IMR-90 (cell line): ENCODE results near the gene ZNF556.

Experiments used
- CEBPB ChIP-seq: IDR thresholded peaks from 2 replicates; pipeline ENCODE4 v1.6.1; 2012; ENCODE audit warnings: low read depth, low read length, improper control_type of control experiment
- CHD1 ChIP-seq: IDR thresholded peaks from 2 replicates; pipeline ENCODE4 v1.6.1; 2012; ENCODE audit warnings: low read depth, low read length, improper control_type of control experiment
- FOS ChIP-seq: fragments of 150-350 bp; IDR thresholded peaks from 2 replicates; pipeline ENCODE4 v1.6.1; 2016; ENCODE audit warnings: low read depth, low read length
- MAFK ChIP-seq: IDR thresholded peaks from 2 replicates; pipeline ENCODE4 v1.6.1; 2012; ENCODE audit warnings: low read depth, low read length, improper control_type of control experiment
- MAZ ChIP-seq: IDR thresholded peaks from 2 replicates; pipeline ENCODE4 v1.6.1; 2012; ENCODE audit warnings: low read depth, mild to moderate bottlenecking, low read length, improper control_type of control experiment, moderate library complexity, borderline replicate concordance
- MXI1 ChIP-seq: IDR thresholded peaks from 2 replicates; pipeline ENCODE4 v1.6.1; 2012; ENCODE audit warnings: low read depth, mild to moderate bottlenecking, low read length, moderate library complexity, borderline replicate concordance
- POLR2A ChIP-seq: IDR thresholded peaks from 2 replicates; pipeline ENCODE4 v1.6.1; 2012; ENCODE audit warnings: mild to moderate bottlenecking, low read depth, low read length
- RAD21 ChIP-seq: IDR thresholded peaks from 2 replicates; pipeline ENCODE4 v1.6.1; 2012; ENCODE audit warnings: low read length, improper control_type of control experiment
- RFX5 ChIP-seq: IDR thresholded peaks from 2 replicates; pipeline ENCODE4 v1.8.0; 2012; ENCODE audit warnings: low read depth, mild to moderate bottlenecking, low read length, moderate library complexity
- TF ChIP-seq, protein P1 (sequence below): conservative IDR thresholded peaks from 2 replicates; pipeline ENCODE4 v1.5.1; 2012; ENCODE audit warnings: mild to moderate bottlenecking, low read depth, low read length, improper control_type of control experiment
- TF ChIP-seq, protein P2 (sequence below): fragments of 150-350 bp; IDR thresholded peaks from 2 replicates; pipeline ENCODE4 v1.6.1; 2017; ENCODE audit warnings: mild to moderate bottlenecking, antibody characterized with exemption, low read length, low read depth

DNA sequence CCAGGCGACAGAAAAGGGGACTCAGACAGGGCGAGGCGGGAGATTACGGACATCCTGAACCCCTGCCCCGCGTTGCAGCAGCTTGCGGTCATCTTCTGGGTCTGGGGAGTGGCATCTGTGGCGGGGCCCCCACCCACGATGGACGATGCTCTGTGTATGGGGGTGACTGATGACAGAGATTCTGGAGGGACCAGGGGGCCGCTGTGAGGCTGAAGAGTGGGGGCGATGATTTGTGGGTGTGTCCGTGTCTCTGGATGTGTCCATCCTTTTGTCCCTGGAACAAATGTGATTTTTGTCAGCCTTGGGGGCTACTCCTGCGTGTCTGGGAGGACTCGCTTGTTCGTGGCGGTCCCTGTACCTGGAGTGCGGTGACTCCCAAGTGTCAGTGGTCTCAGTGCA lies 59.9 kb downstream of the ZNF556 start:
- TF ChIP-seq POLR2A: no peak
- TF ChIP-seq, protein P1, sequence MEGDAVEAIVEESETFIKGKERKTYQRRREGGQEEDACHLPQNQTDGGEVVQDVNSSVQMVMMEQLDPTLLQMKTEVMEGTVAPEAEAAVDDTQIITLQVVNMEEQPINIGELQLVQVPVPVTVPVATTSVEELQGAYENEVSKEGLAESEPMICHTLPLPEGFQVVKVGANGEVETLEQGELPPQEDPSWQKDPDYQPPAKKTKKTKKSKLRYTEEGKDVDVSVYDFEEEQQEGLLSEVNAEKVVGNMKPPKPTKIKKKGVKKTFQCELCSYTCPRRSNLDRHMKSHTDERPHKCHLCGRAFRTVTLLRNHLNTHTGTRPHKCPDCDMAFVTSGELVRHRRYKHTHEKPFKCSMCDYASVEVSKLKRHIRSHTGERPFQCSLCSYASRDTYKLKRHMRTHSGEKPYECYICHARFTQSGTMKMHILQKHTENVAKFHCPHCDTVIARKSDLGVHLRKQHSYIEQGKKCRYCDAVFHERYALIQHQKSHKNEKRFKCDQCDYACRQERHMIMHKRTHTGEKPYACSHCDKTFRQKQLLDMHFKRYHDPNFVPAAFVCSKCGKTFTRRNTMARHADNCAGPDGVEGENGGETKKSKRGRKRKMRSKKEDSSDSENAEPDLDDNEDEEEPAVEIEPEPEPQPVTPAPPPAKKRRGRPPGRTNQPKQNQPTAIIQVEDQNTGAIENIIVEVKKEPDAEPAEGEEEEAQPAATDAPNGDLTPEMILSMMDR: no peak
- no peak for TF ChIP-seq FOS
- TF ChIP-seq RAD21: no peak
- no peak for TF ChIP-seq CHD1
- TF ChIP-seq CEBPB: no peak
- no peak for TF ChIP-seq RFX5
- no peak for TF ChIP-seq MAFK
- no peak for TF ChIP-seq MAZ
- TF ChIP-seq, protein P2, sequence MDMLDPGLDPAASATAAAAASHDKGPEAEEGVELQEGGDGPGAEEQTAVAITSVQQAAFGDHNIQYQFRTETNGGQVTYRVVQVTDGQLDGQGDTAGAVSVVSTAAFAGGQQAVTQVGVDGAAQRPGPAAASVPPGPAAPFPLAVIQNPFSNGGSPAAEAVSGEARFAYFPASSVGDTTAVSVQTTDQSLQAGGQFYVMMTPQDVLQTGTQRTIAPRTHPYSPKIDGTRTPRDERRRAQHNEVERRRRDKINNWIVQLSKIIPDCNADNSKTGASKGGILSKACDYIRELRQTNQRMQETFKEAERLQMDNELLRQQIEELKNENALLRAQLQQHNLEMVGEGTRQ: no peak
- TF ChIP-seq MXI1: no peak
